ENCODE measurements around the gene TULP1.

DNA sequence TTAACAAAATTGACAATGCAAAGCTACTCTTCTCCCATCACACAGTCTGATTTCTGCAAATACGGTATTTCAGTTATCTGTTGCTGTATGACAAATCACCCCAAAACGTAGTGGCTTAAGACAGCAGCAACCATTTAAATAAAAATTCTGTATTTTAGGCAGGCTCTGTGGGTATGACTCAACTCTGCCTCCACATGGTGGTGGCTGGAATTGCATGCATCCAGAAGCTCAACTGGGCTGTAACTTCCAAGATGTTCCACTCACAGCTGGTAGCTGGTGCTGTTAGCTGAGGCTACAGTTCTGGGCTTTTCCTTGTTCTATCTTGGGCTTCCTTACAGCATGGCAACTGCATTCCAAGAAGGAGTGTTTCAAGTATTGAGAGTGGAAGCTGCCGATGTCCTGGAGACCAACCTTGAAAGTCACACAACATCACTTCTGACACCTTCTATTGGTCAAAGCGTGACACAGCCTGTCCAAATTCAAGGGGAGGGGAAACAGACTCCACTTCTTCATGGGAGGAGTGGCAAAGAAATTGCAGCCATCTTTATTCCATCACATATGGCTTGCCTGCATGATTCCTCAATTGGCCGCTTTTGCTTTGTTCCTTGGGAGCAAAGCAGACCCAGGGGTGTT, 39.7 kb upstream of the TULP1 start:
- TF ChIP-seq EZH2 (IDR thresholded peaks at IDR 0.05), result no peak
- no peak for TF ChIP-seq POLR2AphosphoS5 (IDR thresholded peaks at IDR 0.05; ENCODE audit: borderline replicate concordance, low read depth, low read length)

All from SK-N-MC (cell line).